IPS DF 6.9 (cell line): Measurements from ENCODE around the gene KRTAP5-6.

Source experiments
- DNase-seq: peaks from one replicate; pipeline ENCODE4 v3.0.0-alpha.2; 2013; ENCODE audit warnings: low read depth, low spot score
- H3K27ac ChIP-seq: one replicate; pipeline ENCODE4 v1.5.1; 2013; ENCODE audit warnings: low read length, control low read depth
- H3K27me3 ChIP-seq: 2 replicates; pipeline ENCODE4 v1.6.1; 2013; ENCODE audit warnings: mild to moderate bottlenecking, low read length; ENCODE audit not compliant: control insufficient read depth, insufficient read depth
- H3K36me3 ChIP-seq: 2 replicates; pipeline ENCODE4 v1.6.1; 2013; ENCODE audit warnings: low read length; ENCODE audit not compliant: control insufficient read depth, insufficient read depth
- H3K4me1 ChIP-seq: 2 replicates; pipeline ENCODE4 v1.6.1; 2013; ENCODE audit warnings: low read length; ENCODE audit not compliant: control insufficient read depth, insufficient read depth
- H3K4me3 ChIP-seq: 2 replicates; pipeline ENCODE4 v1.5.1; 2013; ENCODE audit warnings: mild to moderate bottlenecking, low read length
- H3K9me3 ChIP-seq: 2 replicates; pipeline ENCODE4 v1.6.1; 2013; ENCODE audit warnings: low read length, inconsistent platforms; ENCODE audit not compliant: control insufficient read depth, insufficient read depth
- WGBS: extraction: QIAGEN DNeasy Blood & Tissue Kit; methylation state at CpG from one replicate; pipeline ENCODE4 v1.1.7; 2013; ENCODE audit warnings: mixed read lengths, missing lambda C conversion rate; ENCODE audit not compliant: insufficient read length, insufficient coverage; 5-methylcytosine and 5-hydroxymethylcytosine counted together

Gene KRTAP5-6

GRCh38 chr11:1696608-1697570, at the start of gene KRTAP5-6:
KRTAP5-6 (plus strand) TSS chr11:1697195; CDS start chr11:1697246, 51 bp downstream.
- no CpG with 5 or more reads among the region's 11 CpGs for WGBS
- DNase-seq: no peak
- H3K4me1 ChIP-seq: peaks cover 3% of the 10 kb centered on the region
- H3K9me3 ChIP-seq: no peaks in the 10 kb centered on the region
- H3K4me3 ChIP-seq: no peak within 1 kb of the TSS
- H3K36me3 ChIP-seq: no peaks in the 10 kb centered on the region
- H3K27ac ChIP-seq: no peak within 1 kb of the TSS
- H3K27me3 ChIP-seq: no peaks in the 10 kb centered on the region; the same call in 1 of the 2 replicates

GRCh38 chr11:1647901-1648652, 48.9 kb upstream of the KRTAP5-6 start:
- WGBS: no CpG with 5 or more reads among the region's 35 CpGs
- no peak for DNase-seq
- Histone ChIP-seq H3K36me3 (no peaks in the 10 kb centered on the region), H3K4me1 (no peaks in the 10 kb centered on the region; the same call in 1 of the 2 replicates), H3K27me3 (0 out of 2 replicates have a peak, but pooled peaks cover 1% of the 10 kb centered on the region), H3K27ac (no peak overlapping the region), H3K4me3 (no peak overlapping the region), H3K9me3 (no peaks in the 10 kb centered on the region)

GRCh38 chr11:1648653-1649420, 48.2 kb upstream of the KRTAP5-6 start:
- no peak for DNase-seq
- no peak overlapping the region for H3K27ac ChIP-seq
- no peaks in the 10 kb centered on the region for H3K9me3 ChIP-seq
- no peak overlapping the region for H3K4me3 ChIP-seq
- 0 out of 2 replicates have a peak, but pooled peaks cover 1% of the 10 kb centered on the region for H3K27me3 ChIP-seq
- WGBS: no CpG with 5 or more reads among the region's 28 CpGs
- H3K4me1 ChIP-seq: no peaks in the 10 kb centered on the region; the same call in 1 of the 2 replicates
- H3K36me3 ChIP-seq: no peaks in the 10 kb centered on the region

GRCh38 chr11:1650034-1650917, 46.7 kb upstream of the KRTAP5-6 start:
- 0 out of 2 replicates have a peak, but pooled peaks cover 1% of the 10 kb centered on the region for H3K27me3 ChIP-seq
- no peaks in the 10 kb centered on the region for H3K36me3 ChIP-seq
- no peak overlapping the region for H3K27ac ChIP-seq
- no CpG with 5 or more reads among the region's 15 CpGs for WGBS
- DNase-seq: no peak
- no peaks in the 10 kb centered on the region for H3K9me3 ChIP-seq
- no peaks in the 10 kb centered on the region; the same call in 1 of the 2 replicates for H3K4me1 ChIP-seq
- H3K4me3 ChIP-seq: no peak overlapping the region

- H3K4me3 ChIP-seq: no peak overlapping the region
- H3K4me1 ChIP-seq: no peaks in the 10 kb centered on the region; the same call in 1 of the 2 replicates
- DNase-seq: no peak
- WGBS: no CpG with 5 or more reads among the region's 5 CpGs
- no peaks in the 10 kb centered on the region for H3K36me3 ChIP-seq
- no peak overlapping the region for H3K27ac ChIP-seq
- H3K9me3 ChIP-seq: no peaks in the 10 kb centered on the region
- H3K27me3 ChIP-seq: 0 out of 2 replicates have a peak, but pooled peaks cover 1% of the 10 kb centered on the region
These were observed 46.1 kb upstream of the KRTAP5-6 start for GRCh38 chr11:1650918-1651262.

- Histone ChIP-seq H3K4me1 (no peaks in the 10 kb centered on the region; the same call in 1 of the 2 replicates), H3K9me3 (no peaks in the 10 kb centered on the region), H3K36me3 (no peaks in the 10 kb centered on the region), H3K27ac (no peak overlapping the region), H3K4me3 (no peak overlapping the region), H3K27me3 (0 out of 2 replicates have a peak, but pooled peaks cover 1% of the 10 kb centered on the region)
- no CpG with 5 or more reads among the region's 7 CpGs for WGBS
- no peak for DNase-seq
These were observed 45.5 kb upstream of the KRTAP5-6 start for GRCh38 chr11:1651411-1651980.

- Histone ChIP-seq H3K36me3 (no peaks in the 10 kb centered on the region), H3K9me3 (no peaks in the 10 kb centered on the region), H3K27ac (no peak overlapping the region), H3K4me1 (no peaks in the 10 kb centered on the region; the same call in 1 of the 2 replicates), H3K4me3 (no peak overlapping the region), H3K27me3 (0 out of 2 replicates have a peak, but pooled peaks cover 1% of the 10 kb centered on the region)
- no peak for DNase-seq
- no CpG with 5 or more reads among the region's 19 CpGs for WGBS
These were observed 45.0 kb upstream of the KRTAP5-6 start for GRCh38 chr11:1652026-1652425.

GRCh38 chr11:1652442-1652770, 44.6 kb upstream of the KRTAP5-6 start:
- Histone ChIP-seq H3K9me3 (no peaks in the 10 kb centered on the region), H3K4me1 (no peaks in the 10 kb centered on the region; the same call in 1 of the 2 replicates), H3K36me3 (no peaks in the 10 kb centered on the region), H3K27me3 (0 out of 2 replicates have a peak, but pooled peaks cover 1% of the 10 kb centered on the region), H3K27ac (no peak overlapping the region), H3K4me3 (no peak overlapping the region)
- WGBS: no CpG with 5 or more reads among the region's 20 CpGs
- DNase-seq: no peak
